ENCODE measurements around the gene AGAP1. TPM values are rescaled to one million over a fixed set of nuclear protein-coding genes. Genes with fewer than 3 reads are reported as not detected.

The AGAP1 gene
- total RNA-seq, 1 donor from 2014 or later, result 46.3 TPM

DNA sequence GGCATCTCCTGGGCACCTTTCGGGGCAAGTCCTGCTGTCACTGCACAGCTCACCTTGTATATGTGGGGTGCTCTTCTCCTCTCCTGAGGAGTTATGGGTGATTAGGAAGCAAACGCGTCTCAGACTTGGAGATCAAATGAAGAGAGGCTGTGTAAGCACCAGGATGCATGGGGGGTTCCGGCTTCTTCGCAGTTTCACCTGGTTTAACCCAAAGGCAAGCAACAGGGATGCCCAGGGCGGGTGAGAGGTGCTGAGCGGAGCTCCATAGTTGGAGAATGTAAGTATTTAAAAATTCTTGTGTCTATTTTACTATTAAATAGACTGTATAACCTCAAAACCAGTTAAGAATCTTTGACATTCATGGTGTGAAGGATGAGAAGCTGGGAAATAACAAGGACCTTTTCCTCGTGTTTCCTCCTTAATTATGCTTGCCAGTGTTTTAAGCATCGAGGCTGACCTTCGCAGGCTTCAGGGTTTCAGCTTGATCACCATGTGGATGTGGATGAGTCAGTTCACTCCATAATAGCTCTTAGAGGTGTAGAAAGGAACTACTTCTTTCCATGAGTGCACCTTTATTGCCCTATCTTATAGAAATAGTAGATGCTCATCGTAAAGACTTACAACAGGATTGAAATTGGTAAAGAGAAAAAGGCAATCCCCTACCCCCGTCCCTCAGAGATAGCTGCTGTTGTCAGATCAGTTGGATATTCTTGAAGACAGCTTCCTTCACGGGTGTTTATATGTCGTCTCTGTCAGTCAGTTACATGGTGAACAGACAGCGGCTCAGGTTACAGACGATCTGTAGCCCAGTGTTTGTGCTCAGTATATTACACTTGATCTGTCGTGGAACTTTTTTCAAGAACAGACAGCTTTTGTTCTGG lies 201.1 kb downstream of the AGAP1 start:
- H3K27ac Mint-ChIP-seq, result peak overlapping the region; percentile 67

DNA sequence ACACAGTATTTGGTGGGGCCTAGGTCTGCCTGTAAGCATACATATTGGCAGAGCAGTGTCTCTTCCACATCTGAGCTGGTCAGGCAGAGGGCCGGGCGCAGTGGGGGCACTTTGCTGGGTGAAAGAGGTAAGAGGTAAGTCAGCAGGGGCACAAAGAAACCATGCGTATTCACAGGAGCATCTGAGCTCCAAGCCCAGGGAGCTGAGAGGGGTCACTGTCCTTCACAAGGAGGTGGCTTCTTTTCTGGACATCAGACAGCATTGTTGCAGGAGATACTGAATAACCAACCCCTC lies 201.7 kb downstream of the AGAP1 start:
- Mint-ChIP-seq H3K9me3 (no peaks in the 10 kb centered on the region), H3K27ac (peak overlapping the region; percentile 67), H3K36me3 (peaks cover 9% of the 10 kb centered on the region), H3K4me3 (peak overlapping the region; percentile 50), H3K27me3 (no peaks in the 10 kb centered on the region), H3K4me1 (ENCODE audit: unreplicated experiment) (peaks cover 21% of the 10 kb centered on the region)
- TF ChIP-seq, protein P1, sequence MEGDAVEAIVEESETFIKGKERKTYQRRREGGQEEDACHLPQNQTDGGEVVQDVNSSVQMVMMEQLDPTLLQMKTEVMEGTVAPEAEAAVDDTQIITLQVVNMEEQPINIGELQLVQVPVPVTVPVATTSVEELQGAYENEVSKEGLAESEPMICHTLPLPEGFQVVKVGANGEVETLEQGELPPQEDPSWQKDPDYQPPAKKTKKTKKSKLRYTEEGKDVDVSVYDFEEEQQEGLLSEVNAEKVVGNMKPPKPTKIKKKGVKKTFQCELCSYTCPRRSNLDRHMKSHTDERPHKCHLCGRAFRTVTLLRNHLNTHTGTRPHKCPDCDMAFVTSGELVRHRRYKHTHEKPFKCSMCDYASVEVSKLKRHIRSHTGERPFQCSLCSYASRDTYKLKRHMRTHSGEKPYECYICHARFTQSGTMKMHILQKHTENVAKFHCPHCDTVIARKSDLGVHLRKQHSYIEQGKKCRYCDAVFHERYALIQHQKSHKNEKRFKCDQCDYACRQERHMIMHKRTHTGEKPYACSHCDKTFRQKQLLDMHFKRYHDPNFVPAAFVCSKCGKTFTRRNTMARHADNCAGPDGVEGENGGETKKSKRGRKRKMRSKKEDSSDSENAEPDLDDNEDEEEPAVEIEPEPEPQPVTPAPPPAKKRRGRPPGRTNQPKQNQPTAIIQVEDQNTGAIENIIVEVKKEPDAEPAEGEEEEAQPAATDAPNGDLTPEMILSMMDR (conservative IDR thresholded peaks at IDR 0.05), result no peak
- DNase-seq (ENCODE audit: extremely low spot score, unreplicated experiment), result no peak

More for the DNA sequence above, 201.1 kb downstream of the AGAP1 start:
- H3K27me3 Mint-ChIP-seq, result no peaks in the 10 kb centered on the region
- H3K4me1 Mint-ChIP-seq (ENCODE audit: unreplicated experiment), result peaks cover 27% of the 10 kb centered on the region
- TF ChIP-seq, protein P1 (conservative IDR thresholded peaks at IDR 0.05), result no peak
- DNase-seq (ENCODE audit: extremely low spot score, unreplicated experiment), result no peak
- H3K9me3 Mint-ChIP-seq, result no peaks in the 10 kb centered on the region
- peaks cover 9% of the 10 kb centered on the region for H3K36me3 Mint-ChIP-seq
- H3K4me3 Mint-ChIP-seq, result peak overlapping the region; percentile 50

DNA sequence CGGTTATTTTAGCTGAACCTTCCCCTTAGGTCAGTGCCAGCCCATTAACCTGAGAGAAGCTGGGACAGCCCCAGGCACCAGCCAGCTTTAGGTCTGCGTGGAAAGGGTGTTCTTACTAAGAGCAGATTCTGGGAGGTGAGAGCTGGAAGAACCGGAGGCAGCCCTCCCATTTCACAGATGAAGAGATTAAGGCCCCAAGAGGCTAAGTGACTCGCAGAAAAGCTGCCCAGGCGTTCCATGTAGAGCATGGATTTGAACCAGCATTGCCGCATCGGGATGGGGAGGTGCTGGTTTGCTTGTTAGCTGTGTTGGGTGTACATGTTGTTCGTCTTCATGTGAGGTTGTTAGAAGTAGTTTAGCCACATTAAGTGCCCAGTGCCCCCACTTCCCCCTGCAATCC lies 203.2 kb downstream of the AGAP1 start:
- peaks cover 9% of the 10 kb centered on the region for H3K36me3 Mint-ChIP-seq
- H3K4me3 Mint-ChIP-seq, result no peak overlapping the region
- no peaks in the 10 kb centered on the region for H3K27me3 Mint-ChIP-seq
- H3K27ac Mint-ChIP-seq, result no peak overlapping the region
- DNase-seq (ENCODE audit: extremely low spot score, unreplicated experiment), result no peak
- no peaks in the 10 kb centered on the region for H3K9me3 Mint-ChIP-seq
- H3K4me1 Mint-ChIP-seq (ENCODE audit: unreplicated experiment), result peaks cover 19% of the 10 kb centered on the region
- TF ChIP-seq, protein P1 (conservative IDR thresholded peaks at IDR 0.05), result no peak

DNA sequence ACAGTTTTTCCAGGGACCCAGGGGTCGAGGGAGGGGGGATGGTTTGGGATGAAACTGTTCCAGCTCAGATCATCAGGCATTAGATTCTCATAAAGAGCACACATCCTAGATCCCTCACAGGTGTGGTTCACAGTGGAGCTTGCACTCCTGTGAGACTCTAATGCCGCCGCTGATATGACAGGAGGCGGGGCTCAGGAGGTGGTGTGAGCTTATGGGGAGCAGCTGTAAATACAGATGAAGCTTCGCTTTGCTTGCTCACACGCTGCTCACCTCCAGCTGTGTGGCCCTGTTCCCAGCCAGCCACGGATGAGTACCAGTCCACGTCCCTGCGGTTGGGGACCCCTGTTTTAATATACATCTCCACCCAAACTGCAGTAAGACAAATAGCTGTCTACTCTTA lies 204.2 kb downstream of the AGAP1 start:
- H3K9me3 Mint-ChIP-seq, result no peaks in the 10 kb centered on the region
- DNase-seq (ENCODE audit: extremely low spot score, unreplicated experiment), result no peak
- H3K4me3 Mint-ChIP-seq, result no peak overlapping the region
- peaks cover 9% of the 10 kb centered on the region for H3K36me3 Mint-ChIP-seq
- no peak overlapping the region for H3K27ac Mint-ChIP-seq
- TF ChIP-seq, protein P1 (conservative IDR thresholded peaks at IDR 0.05), result no peak
- H3K4me1 Mint-ChIP-seq (ENCODE audit: unreplicated experiment), result peaks cover 20% of the 10 kb centered on the region
- H3K27me3 Mint-ChIP-seq, result no peaks in the 10 kb centered on the region

DNA sequence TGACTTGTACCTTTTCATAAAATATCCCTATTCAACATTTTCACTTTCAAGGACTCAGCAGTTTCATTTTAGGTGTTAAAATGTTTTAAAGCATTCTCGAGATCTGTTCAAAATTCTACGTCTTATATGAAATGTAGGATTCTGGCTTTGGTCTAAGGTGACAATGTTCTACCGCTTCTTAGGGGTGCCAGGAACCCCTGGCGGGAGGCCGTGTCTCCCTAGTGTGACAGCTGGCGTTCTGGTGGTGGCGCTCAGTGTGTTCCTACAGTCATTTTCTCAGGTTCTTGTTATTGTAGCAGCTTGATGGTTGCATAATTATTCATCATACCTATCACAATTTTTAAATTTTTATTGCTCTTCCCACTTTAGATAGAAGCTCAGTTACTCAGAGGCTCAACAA lies 204.6 kb downstream of the AGAP1 start:
- H3K27ac Mint-ChIP-seq, result no peak overlapping the region
- H3K4me1 Mint-ChIP-seq (ENCODE audit: unreplicated experiment), result peaks cover 20% of the 10 kb centered on the region
- DNase-seq (ENCODE audit: extremely low spot score, unreplicated experiment), result no peak
- TF ChIP-seq, protein P1 (conservative IDR thresholded peaks at IDR 0.05), result no peak
- H3K9me3 Mint-ChIP-seq, result no peaks in the 10 kb centered on the region
- peaks cover 9% of the 10 kb centered on the region for H3K36me3 Mint-ChIP-seq
- H3K27me3 Mint-ChIP-seq, result no peaks in the 10 kb centered on the region
- no peak overlapping the region for H3K4me3 Mint-ChIP-seq

All from type B pancreatic cell (in vitro differentiated cells).